Activated B cell treated with CpG ODN at 0.5 μM for 24 hours (primary cell): Measurements from ENCODE around the gene THSD4. TPM values are rescaled to one million over a fixed set of nuclear protein-coding genes. Genes with fewer than 3 reads are reported as not detected.

Experiments used
- ATAC-seq: fragments of 200-7000 bp; cut with Tn5 transposase; one replicate; pipeline ENCODE4 v1.10.0; 2021; ENCODE audit warnings: low read depth, mild to moderate bottlenecking, moderate library complexity
- CTCF ChIA-PET: fragments of 350-600 bp; sonication (Branson Sonifier 250); formaldehyde crosslinking; loops from one replicate; lab custom pipeline; 2021; ENCODE audit warnings: antibody characterized with exemption; lab: Charles Lee
- POLR2A ChIA-PET: fragments of 350-600 bp; sonication (Branson Sonifier 250); formaldehyde crosslinking; loops from one replicate; lab custom pipeline; 2021; ENCODE audit warnings: antibody characterized with exemption; lab: Charles Lee
- DNase-seq: peaks from one replicate; pipeline ENCODE4 v3.0.0; 2022
- H3K27ac Mint-ChIP-seq: one replicate; pipeline ENCODE4 v1.8.0; 2020; ENCODE audit warnings: mixed read lengths
- H3K27me3 Mint-ChIP-seq: one replicate; pipeline ENCODE4 v1.8.0; 2021; ENCODE audit warnings: mixed read lengths
- H3K36me3 Mint-ChIP-seq: one replicate; pipeline ENCODE4 v1.8.0; 2021; ENCODE audit warnings: low read depth, mixed read lengths
- H3K4me1 Mint-ChIP-seq: one replicate; pipeline ENCODE4 v1.8.0; 2021; ENCODE audit warnings: mixed read lengths
- H3K4me3 Mint-ChIP-seq: one replicate; pipeline ENCODE4 v1.8.0; 2020; ENCODE audit warnings: mild to moderate bottlenecking, mixed read lengths
- H3K9me3 Mint-ChIP-seq: one replicate; pipeline ENCODE4 v1.8.0; 2020; ENCODE audit warnings: mixed read lengths
- intact Hi-C: fragments of 100-400 bp; cut with micrococcal nuclease; formaldehyde crosslinking; loops from one replicate; pipeline ENCODE4 v1.15.1; 2024
- total RNA-seq: library from RNA; stranded (reverse); gene quantifications from 2 replicates; pipeline ENCODE4 v1.2.3, GENCODE V29; 2022
- TF ChIP-seq, protein P1 (sequence below): fragments of 200-600 bp; IDR thresholded peaks from one replicate; pipeline ENCODE4 v1.8.0; 2022; ENCODE audit warnings: antibody characterized with exemption, mild to moderate bottlenecking

Gene THSD4
- total RNA-seq, 1 donor from 2014 or later, result not detected

- CTCF ChIA-PET, result no interaction called here
- no peaks in the 10 kb centered on the region for H3K9me3 Mint-ChIP-seq
- peaks cover 3% of the 10 kb centered on the region for H3K27me3 Mint-ChIP-seq
- H3K27ac Mint-ChIP-seq, result no peak overlapping the region
- ATAC-seq (no peak), DNase-seq (no peak)
- H3K4me3 Mint-ChIP-seq, result no peak overlapping the region
- intact Hi-C loops, result no loop called here
- no peaks in the 10 kb centered on the region for H3K4me1 Mint-ChIP-seq
- H3K36me3 Mint-ChIP-seq, result no peaks in the 10 kb centered on the region
- TF ChIP-seq, protein P1, sequence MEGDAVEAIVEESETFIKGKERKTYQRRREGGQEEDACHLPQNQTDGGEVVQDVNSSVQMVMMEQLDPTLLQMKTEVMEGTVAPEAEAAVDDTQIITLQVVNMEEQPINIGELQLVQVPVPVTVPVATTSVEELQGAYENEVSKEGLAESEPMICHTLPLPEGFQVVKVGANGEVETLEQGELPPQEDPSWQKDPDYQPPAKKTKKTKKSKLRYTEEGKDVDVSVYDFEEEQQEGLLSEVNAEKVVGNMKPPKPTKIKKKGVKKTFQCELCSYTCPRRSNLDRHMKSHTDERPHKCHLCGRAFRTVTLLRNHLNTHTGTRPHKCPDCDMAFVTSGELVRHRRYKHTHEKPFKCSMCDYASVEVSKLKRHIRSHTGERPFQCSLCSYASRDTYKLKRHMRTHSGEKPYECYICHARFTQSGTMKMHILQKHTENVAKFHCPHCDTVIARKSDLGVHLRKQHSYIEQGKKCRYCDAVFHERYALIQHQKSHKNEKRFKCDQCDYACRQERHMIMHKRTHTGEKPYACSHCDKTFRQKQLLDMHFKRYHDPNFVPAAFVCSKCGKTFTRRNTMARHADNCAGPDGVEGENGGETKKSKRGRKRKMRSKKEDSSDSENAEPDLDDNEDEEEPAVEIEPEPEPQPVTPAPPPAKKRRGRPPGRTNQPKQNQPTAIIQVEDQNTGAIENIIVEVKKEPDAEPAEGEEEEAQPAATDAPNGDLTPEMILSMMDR, result no peak
- POLR2A ChIA-PET, result no interaction called here
These were observed 181.0 kb downstream of the THSD4 start for GRCh38 chr15:71296315-71296679.

DNA sequence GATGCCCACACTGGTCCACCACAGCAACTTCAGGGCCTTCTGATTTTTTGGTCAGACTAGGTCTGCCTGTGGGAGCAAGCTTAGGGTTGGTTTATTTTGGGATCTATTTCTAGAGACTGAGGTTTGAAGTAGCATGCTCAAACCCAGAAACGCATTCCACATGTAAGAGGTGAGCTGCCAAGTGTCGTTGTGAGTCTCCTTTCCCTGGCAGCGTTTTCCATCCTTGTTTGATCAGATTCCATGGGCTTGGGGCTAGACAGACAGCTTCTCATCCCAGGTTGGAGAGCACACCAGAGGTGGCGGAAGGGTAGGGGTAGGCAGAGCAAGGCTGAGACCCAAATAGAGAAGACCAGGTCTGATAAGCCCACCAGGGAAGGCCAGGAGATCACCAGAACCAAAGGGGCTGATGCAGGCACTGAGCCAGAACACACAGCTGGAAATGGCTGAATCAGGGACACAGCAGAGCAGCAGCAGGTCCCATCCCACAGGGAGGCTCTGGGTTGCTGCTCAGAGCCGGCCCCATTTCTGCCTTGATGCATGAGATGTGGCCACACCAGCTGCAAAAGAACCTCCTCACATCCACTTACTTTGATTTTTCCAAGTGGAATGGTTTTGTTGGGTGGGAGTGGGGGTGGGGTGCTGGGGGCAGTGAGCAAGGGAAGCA lies 186.8 kb downstream of the THSD4 start:
- Mint-ChIP-seq H3K27ac (no peak overlapping the region), H3K9me3 (no peaks in the 10 kb centered on the region), H3K27me3 (peaks cover 3% of the 10 kb centered on the region), H3K4me3 (no peak overlapping the region), H3K4me1 (no peaks in the 10 kb centered on the region), H3K36me3 (no peaks in the 10 kb centered on the region)
- CTCF ChIA-PET, result no interaction called here
- intact Hi-C loops, result no loop called here
- no peak for DNase-seq
- TF ChIP-seq, protein P1, result no peak
- no peak for ATAC-seq
- POLR2A ChIA-PET, result no interaction called here

- Mint-ChIP-seq H3K9me3 (no peaks in the 10 kb centered on the region), H3K4me3 (no peak overlapping the region), H3K27ac (no peak overlapping the region), H3K36me3 (no peaks in the 10 kb centered on the region), H3K4me1 (no peaks in the 10 kb centered on the region), H3K27me3 (peaks cover 3% of the 10 kb centered on the region)
- no peak for ATAC-seq
- DNase-seq, result no peak
- CTCF ChIA-PET, result no interaction called here
- TF ChIP-seq, protein P1, result no peak
- intact Hi-C loops, result no loop called here
- POLR2A ChIA-PET, result no interaction called here
These were observed 187.7 kb downstream of the THSD4 start for GRCh38 chr15:71302861-71303410.

DNA sequence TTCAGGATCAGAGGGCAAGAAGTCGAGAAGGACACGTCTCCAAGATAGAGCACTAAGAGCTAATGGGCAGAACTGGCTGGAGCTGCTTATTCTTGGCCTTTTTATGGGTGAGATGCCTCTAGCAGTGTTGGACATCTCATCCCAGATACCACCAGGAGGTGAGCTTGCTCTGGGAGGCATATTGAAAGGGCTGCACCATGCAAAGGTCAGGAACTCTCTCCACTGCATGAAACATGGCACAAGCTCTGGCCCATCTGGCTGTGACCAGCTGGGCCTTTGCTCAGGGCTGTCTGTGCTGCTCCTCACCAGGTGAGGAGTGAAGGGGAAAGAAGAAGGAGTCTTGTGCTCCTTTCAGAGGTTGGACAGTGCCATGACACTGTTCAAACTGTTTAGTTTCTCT lies 188.7 kb downstream of the THSD4 start:
- H3K27ac Mint-ChIP-seq, result no peak overlapping the region
- no peaks in the 10 kb centered on the region for H3K4me1 Mint-ChIP-seq
- no peaks in the 10 kb centered on the region for H3K9me3 Mint-ChIP-seq
- intact Hi-C loops, result no loop called here
- H3K4me3 Mint-ChIP-seq, result no peak overlapping the region
- H3K36me3 Mint-ChIP-seq, result no peaks in the 10 kb centered on the region
- ChIA-PET POLR2A (no interaction called here), CTCF (no interaction called here)
- TF ChIP-seq, protein P1, result no peak
- H3K27me3 Mint-ChIP-seq, result peaks cover 3% of the 10 kb centered on the region
- DNase-seq, result no peak
- no peak for ATAC-seq

GRCh38 chr15:71304681-71305080 lies 189.4 kb downstream of the THSD4 start:
- intact Hi-C loops, result no loop called here
- DNase-seq, result no peak
- Mint-ChIP-seq H3K36me3 (no peaks in the 10 kb centered on the region), H3K27ac (no peak overlapping the region), H3K27me3 (peaks cover 3% of the 10 kb centered on the region), H3K4me3 (no peak overlapping the region), H3K9me3 (no peaks in the 10 kb centered on the region), H3K4me1 (no peaks in the 10 kb centered on the region)
- ChIA-PET POLR2A (no interaction called here), CTCF (no interaction called here)
- ATAC-seq, result no peak
- TF ChIP-seq, protein P1, result no peak
